Activated T-helper 1 cell treated with anti-CD3 and anti-CD28 coated beads, Interleukin-2, amount 50 U/mL, for 16 hours (primary cell): ENCODE results near the gene HNRNPU.

ENCODE experiments used
- DNase-seq, 2 donors: peaks; one replicate each; pipeline ENCODE4 v3.0.0-alpha.2; 2020; ENCODE audit warnings: low read depth in 1 of 2, low spot score in 1 of 2

Gene HNRNPU

DNA sequence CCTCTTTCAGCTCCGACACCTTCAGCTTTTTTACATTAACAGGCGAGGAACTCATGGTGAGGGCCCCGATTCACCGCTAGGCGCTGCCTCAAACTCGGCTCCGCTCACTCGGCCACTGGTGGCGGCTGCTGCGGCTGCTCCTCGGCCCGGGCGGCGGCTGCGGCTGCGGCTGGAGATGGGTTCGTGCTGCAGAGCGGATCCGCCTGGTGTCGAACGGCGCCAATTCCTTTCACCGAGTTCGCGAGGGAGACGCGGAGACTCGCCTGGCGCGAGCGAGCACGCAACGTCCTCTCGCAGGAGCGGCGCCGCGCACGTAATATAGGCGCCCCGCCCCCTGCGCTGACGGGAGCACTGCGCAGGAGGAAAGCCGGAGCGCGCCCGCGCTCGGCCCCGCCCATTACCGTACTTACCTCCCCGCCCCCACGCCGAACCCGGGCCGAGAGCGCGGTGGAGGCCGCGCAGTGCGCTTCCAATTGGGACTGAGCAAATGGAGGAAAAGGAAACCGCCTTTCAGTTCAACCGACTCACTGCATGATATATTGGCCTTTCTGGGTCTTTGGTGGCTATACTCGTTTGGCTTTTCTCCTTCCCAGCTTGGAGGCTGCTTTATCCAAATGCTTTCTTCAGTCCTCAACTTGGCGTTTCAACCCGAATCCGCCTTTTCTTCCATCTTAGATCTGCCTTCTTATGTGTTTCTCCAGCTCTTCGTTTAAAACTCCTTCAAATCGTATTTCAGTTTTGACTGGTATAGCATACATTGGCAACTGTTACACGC is at the start of gene HNRNPU:
TSS of gene HNRNPU (minus strand) at position 291 of the 775 bp plus-strand sequence. CDS start at position 55, 236 bp downstream.
- peak; percentile 89 to 94 for DNase-seq

DNA sequence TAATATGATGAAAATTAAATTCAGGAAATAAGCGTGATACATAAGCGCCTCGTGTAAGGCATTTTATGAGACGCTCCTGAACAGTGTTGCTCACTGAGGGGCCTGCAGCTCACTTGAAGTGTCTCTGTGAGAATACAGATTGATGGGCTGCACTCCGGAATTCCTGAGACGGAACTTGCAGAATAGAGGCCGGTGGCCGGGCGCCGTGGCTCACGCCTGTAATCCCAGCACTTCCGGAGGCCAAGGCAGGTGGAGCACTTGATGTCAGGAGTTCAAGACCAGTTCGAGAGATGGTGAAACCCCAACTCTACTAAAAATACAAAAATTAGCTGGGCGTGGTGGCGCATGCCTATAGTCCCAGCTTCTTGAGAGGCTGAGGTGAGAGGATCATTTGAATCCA is 49.5 kb upstream of the HNRNPU start:
- no peak for DNase-seq

DNA sequence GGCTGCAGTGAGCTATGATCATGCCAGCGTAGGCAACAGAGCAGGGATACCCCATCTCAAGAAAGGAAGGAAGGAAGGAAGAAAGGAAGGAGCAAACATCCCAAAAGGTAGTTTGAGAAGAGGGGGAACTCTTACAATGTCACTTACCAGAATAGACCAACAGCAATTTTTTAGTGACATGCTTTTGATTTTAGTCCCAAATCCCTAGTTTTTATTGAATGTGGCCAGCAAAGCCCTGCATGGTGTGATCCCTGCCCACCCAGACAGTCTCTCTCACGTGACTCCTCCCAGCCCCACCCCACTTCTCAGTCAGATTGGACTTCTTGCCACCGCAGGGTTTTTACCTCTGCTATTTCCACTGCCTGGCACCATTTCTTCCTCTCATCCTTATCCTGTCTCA is 39.8 kb upstream of the HNRNPU start:
- no peak for DNase-seq

DNA sequence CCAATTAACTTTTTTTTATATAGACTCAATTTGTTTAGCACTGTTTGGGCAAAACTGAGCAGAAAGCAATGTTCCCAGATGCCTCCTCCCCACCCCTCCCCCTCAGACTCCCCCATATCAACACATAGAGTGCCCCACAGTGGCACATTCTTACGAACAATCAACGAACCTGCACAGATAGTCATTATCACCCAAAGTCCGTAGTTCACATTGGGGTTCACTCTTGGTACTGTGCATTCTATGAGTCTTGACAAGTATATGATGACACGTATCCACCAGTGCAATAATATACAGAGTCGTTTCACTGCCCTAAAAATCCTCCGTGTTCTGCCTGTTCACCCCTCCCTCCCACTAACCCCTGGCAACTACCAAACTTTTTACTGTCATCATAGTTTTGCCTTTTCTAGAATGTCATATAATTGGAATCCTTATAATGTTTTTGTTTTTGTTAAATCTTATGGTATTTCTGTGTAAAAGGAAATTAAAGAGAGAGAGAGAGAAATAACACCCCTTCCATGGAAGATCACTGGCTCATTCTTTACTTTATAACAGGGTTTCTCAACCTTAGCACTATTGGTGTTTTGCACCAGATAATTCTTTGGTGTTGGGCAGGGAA is 37.2 kb upstream of the HNRNPU start:
- DNase-seq: no peak

DNA sequence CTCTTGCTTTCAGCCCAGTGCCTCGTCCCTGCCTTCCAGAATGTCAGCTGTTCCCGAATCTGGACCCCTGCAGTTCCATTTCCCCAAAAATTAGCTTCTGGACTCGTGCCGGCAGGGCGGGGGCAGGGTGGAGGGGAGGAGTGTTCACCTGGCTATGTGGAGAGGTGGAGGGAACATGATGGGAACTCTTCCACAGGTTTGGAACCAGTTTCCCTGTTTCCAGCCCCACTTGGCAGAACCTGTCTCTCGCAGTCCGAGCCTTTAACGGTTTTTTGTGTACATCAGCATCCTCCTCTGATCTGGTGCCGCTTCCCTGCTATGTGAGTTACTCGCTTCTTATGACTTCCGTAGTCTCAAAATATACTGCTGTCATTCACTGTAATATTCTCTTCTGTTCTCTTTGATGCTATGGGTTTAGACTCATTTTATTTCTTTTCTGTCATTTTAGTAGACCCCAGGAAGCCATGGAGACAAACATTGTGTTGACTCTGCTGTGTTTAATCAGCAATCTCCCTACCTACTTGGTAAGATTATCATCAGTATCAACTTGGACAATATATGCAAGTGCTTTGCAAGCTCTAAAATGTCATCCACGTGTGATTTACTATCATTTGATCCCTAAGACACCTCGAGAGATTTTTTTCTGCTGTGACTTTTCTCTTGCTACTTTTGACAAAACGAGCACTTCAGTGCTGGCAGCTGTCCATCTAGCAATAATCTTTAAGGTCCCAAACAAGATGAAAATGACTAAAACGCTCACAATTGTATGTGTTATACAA is 33.3 kb upstream of the HNRNPU start:
- no peak for DNase-seq

DNA sequence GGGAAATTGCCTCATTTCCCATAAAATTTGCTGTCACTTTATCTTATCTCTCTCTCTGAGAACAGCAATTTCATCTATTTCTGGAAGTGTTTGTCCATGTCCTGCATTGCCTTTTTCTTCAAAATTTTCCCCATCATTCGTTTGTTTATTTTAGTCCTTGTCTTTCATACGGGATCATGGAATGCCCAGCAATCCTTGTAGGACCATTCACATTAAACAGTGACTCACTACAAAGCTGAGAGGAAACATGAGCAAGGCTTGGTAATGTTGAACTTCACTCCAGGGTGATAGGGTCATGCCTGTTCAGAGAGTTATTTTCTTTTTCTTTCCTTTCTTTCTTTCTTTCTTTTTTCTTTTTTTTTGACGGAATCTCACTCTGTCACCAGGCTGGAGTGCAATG is 32.2 kb upstream of the HNRNPU start:
- no peak for DNase-seq

DNA sequence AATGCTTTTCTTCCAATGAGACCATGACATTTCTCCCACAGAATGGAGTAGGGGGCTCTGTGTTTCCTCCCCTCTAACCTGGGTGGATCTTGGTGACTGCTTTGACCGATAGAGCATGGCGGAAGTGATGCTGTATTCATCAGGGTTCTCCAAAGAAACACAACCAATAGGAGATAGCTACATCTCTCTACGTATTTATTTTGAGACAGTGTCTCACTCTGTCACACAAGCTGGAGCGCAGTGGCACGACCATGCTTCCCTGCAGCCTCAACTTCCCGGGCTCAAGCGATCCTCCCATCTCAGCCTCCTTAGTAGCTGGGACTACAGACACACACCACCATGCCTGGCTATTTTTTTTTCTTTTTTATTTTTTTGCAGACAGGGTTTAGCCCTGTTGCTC is 29.5 kb upstream of the HNRNPU start:
- DNase-seq: no peak

DNA sequence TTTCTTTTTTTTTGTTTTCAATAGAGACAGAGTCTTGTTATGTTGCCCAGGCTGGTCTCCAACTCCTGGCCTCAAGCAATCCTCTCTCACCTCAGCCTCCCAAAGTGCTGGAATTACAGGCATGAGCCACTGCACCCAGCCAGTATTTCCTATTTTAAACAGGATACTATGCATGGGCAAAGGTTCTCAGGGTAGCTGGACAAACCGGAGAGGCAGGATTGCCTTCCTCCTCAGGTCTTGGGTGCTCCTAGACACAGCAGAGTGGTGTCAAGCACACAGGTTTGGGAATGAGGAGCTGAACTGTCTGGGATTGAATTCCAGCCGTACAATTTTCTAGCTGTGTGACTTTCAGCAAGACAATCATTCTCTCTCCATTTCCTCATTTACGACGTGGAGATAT is 22.9 kb upstream of the HNRNPU start:
- DNase-seq: no peak

DNA sequence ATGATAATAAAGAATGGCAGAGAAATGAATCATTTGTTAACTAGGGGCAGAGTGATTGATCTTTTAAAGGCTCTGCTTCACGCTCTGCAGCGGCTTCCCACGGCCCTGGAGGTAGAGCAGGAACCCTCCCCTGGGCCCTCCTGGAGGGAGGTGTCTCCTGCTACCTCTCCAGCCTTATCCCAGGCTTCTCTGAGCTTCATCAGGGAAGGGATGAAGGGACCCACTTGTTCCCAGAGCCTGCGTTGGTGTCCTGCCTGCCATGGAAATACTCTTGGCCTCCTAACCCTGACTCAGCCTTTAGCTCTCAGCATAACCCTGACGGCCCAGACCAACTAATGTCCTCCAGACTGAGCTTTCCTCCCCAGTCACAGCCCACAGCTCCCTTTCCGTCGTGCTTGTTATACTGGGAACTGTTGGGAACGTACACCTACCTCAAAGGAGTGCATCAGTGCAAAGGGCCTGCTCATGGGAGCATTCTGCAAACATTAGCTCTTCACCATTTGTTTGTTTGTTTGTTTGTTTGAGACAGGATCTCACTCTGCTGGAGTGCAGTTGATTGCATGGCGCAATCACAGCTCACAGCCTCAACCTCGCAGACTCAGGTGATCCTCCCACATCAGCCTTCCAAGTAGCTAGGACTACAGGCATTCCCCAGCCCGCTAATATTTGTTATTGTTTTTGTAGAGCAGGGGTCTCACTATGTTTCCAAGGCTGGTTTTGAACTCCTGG is 17.4 kb upstream of the HNRNPU start:
- DNase-seq: no peak

DNA sequence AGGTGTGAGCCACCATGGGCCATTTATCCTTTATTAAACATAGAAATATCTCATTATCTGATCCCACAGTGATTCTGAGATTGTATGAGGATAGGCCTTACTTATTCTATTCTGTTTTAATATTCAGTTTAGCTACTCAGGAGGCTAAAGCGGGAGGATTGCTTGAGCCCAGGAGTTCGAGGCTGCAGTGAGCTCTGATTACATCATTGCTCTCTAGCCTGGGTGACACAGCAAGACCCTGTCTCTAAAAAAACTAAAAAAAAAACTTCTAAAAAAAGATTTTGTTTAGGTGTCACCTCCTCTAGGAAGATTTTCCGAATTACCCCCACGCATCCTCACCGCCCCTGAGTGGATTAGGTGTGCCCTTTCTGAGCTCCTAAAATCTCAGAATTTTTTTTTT is 14.3 kb upstream of the HNRNPU start:
- no peak for DNase-seq

DNA sequence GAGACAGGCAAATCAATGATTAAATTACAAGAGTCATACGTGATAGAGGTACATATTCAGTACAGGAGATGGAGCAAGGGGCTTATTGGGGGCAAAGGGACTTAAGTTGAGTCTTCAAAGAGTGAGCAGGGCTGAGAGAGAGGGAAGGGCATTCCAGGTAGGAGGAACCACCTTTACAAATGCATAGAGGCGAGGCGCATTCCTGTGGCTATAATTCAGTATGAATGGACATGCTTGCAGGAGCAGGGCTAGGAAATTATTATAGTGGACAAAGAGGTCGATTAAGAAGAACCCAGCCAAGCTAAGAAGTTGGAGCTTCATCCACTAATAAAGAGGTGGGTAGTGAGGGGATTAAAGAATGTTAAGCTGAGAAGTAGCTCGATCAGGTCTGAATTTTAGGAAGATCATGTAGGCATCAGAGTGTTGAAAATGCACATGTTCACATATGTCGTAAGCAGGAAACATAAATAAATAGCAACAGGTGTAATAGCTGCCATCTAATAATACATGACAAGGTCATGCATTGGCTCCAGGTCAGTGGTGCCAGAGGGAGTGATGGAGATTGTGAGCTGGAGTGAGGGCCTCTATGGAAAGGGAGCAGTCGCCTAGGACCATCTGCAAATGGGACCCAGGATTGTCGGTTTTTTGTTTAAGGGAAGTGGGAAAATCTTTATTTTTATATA is 12.0 kb upstream of the HNRNPU start:
- DNase-seq: no peak

DNA sequence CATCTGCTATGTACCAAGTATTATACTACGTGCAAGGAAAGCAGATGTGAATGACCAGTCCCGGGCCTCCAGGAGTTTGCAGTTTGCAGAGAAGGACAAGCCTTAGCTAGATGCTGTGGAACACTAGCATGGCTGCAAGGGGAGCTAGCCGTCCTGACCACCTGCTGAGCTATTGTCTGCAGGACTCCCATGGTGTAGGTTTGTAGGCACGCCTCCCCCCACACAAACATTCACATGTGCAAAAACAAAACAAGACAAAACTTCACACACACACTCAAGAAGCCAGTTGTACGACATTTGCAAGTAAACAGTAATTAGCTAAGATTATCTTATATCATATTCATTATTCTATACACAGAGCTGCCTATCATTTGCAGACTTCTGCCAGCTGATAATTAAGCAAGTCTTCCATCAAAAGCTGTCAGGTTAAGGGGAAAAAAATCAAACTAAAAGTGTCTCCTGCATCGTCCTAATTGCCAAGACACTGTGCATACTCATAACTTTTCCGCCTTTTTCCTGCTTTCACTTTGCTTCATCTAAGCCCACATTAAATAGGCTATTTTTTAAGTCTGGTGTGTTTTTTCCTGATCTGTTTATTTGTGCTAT is 10.7 kb upstream of the HNRNPU start:
- no peak for DNase-seq

DNA sequence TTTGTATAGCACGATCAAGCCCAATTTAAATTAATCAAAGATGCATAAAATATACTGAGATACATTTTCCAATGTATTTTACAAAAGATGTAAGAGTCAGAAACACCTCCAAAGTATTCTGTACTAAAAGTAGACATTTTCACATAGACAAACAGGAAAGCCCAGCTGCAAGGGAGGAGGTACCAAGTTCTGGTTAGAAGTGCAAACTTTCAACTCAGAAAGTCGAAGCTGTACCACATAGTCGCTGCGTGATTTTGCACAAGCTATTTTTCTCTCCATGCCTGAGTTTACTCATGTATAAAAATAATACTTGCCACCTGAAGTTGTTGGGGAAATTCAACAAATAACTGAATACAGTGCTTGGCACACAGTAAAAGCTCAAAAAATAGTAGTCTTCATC is 5.6 kb upstream of the HNRNPU start:
- no peak for DNase-seq

DNA sequence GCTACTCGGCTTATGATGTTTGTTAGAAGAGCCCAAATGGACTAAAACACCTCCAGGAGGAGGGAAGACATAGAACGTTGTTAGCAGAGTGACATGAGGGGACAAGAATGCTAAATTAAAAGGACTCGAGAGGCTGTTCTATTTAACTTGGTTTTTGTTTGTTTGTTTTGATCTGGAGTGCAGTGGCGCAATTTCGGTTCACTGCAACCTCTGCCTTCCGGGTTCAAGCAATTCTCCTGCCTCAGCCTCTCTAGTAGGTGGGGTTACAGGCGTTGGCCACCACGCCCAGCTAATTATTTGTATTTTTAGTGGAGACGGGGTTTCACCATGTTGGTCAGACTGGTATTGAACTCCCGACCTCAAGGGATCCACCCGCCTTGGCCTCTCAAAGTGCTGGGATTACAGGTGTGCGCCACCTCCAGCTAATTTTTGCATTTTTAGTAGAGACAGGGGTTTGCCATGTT is 5.1 kb upstream of the HNRNPU start:
- DNase-seq: no peak

DNA sequence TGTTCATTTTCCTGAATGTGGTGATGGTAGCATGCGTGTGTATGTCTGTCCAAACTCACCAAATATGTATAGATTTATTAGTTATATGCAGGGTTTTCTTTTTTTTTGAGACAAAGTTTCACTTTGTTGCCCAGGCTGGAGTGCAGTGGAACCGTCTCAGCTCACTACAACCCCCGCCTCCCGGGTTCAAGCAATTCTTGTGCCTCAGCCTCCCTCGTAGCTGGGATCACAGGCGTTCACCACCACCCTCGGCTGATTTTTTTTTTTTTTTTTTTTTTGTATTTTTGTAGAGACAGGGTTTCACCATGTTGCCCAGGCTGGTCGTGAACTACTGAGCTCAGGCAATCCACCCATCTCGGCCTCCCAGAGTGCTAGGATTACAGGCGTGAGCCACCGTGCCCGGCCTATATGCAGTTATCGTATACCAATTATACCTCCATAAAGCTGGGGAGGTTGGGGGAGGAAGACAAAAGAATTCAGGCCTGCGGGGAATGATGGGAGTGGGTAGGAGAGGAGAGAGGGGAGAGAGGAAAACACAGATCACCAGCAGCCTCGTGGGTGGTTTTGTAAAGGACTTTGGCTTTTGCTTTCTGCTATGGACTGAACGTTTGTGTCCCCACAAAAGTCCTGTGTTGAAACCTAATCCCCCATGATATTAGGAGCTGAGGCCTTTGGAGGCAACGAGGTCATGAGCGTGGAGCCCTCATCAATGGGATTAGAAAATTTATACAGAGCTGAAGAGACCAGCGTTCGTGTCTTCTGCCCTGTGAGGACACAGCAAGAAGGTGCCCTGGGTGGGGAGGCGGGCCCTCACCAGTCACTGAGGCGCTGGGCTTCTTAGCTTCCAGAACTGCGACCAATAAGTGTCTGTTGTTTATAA is 4.4 kb upstream of the HNRNPU start:
- no peak for DNase-seq

DNA sequence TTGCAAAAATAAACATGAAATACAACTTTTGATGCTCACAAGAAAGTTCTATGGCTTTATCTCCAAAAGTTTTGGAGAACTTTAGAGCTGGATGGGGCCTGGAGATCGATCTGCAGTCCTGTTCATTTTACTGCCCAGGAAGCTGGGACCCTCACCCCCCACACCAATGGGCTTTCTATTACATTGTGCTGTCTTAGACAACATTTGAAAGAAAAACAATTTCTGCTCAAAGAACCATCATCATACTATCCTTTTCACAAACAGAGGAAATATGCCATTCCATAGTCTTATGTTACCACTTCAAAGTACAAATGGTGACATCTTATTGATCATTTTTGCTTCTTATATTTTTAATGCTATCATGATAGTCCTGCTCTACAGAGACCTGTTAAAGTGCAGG is 2.0 kb upstream of the HNRNPU start:
- DNase-seq: no peak

DNA sequence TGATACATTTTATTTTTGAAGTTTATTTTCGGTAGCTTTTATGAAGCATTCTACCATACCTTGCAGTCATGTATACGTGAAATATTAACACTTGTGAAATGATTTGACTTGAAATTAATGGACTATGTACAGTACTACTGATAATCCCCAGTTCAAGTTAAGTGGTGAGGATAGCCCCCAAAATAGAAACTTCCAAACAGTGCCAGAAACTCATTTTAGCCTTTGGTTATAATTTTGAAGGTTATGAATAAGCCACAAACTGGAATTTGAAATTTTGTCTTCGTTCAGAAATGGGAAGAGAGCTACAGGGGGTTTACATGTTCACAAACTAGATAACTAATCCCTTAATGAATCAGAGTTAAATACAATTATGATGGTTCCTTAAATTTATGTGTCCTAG is 1.5 kb upstream of the HNRNPU start:
- DNase-seq: no peak

DNA sequence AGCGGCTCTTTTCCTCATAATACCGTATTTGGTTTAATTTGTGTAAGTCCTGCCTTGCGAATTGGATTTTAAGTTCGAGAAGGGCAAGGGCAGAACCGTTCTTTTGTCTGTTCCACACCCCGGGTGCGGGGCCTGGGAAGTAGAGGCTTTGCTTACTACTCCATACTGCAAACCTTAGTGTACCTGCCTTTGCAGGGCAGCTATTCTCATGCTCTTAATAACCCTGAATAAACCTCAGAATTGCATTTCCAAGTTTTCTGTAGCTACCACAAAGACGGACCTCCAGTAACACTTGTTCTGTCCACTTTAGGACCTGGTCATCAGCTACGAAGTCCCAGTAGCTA is 657 bp upstream of the HNRNPU start:
- no peak for DNase-seq

DNA sequence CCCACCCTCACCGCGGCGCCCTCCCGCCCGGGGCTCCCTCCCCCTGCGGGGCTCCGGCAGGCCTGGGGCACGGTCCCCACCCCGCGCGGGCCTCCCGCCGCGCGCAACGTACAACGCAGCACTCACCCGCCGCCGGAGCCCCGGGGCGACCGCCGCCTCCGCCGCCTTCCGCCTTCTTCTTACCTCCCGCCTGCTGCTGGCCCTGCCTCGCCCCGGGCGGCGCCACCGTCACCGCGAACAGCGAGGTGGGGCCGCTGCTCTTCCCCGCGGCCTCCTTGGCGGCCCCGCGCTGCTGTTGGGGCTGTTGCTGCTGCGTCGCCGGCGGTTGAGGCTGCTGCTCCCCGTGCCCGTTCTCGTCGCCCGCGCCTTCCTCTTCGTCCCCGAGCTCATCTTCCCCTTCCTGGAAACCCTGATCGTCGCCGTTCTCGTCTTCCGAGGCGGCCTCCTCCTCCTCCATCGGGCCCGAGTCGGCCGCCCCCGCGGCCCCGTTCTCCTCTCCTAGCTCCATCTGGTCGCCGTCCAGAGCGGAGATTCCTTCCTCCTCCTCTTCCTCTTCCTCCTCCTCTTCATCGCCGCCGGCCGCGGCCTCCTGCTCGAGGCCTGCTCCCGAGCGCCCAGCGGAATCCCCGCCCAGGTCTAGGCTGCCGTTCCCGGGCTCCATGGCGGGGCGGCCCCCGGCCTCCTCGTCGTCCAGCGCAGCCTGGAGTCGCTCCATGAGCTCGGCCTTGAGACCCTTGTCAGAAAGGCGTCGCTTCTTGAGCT is 671 bp downstream of the HNRNPU start:
- peak; percentile 16 to 24 for DNase-seq
